Activated gamma-delta T cell treated with Interleukin-2 at 50 U/mL for 16 hours (primary cell): ENCODE measurements around the gene CD22.

Experiments
- DNase-seq: peaks from one replicate; pipeline ENCODE4 v3.0.0-alpha.2; 2020

The CD22 gene

DNA sequence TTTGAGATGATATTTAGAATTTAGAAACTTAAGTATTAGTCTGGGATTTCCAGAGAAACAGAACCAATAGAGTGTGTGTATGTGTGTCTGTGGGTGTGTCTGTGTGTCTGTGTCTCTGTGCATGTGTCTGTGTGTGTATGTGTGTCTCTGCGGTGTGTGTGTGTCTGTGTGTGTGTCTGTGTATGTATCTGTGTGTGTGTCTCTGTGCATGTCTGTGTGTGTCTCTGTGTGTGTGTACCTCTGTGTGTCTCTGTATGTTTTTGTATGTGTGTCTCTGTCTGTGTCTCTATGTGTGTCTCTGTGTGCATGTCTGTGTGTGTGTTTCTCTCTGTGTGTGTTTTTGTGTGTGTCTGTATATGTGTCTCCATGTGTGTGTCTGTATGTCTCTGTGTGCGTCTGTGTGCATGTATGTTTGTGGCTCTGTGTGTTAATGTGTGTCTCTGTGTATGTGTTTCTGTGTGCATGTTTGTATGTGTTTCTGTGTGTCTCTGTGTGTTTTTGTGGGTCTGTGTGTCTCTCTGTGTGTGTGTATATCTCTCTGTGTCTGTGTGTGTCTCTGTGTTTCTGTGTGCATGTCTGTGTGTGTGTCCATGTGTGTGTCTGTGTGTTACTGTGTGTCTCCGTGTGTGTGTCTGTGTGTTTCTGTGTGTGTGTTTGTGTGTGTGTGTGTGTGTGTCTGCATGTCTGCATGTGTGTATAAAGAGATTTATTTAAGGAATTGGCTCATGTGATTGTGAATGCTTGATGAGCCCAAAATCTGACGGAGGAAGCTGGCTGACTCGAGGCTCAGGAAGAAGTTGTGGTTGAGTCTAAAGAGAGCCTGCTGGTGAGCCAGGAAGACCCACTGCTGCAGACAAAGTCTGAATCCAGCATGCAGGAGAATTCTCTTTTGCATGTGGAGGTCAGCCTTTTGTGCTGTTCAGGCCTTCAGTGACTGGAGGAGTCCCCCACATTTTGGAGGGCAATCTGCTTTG is 64.0 kb downstream of the CD22 start:
- no peak for DNase-seq

DNA sequence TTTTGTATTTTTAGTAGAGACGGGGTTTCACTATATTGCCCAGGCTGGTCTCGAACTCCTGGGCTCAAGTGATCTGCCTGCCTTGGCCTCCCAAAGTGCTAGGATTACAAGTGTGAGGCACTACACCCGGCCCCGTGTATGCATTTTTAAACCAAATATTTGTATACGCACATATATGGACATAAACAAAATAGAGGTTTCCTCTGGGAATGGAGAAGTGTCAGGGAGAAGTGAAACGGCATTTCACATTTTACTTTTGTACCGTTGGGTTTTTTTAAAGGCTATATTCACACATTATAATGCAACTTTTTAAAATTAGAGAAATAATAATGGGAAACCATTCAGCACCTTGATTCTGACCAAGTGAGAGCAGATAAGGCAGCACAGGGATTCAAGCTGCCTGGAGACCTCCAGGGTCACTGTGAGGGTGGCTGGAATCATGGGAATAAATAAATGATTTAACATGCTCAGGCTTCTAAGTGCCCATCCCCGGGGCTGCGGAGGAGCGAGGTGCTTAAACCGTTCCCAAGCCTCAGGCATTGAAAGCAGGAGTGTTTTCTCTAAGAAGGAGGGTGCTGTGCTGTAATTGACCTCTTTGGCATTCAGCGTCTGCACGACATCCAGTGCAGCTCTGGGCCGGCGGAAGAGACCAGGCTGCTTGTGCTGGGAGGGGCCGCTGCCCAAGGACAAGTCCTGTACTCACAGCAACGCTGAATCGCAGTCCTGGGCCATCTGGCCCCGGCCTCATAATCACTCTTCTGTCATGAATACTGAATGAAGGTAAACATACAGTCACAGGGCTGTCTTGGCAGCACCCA is 66.6 kb downstream of the CD22 start:
- DNase-seq: no peak

DNA sequence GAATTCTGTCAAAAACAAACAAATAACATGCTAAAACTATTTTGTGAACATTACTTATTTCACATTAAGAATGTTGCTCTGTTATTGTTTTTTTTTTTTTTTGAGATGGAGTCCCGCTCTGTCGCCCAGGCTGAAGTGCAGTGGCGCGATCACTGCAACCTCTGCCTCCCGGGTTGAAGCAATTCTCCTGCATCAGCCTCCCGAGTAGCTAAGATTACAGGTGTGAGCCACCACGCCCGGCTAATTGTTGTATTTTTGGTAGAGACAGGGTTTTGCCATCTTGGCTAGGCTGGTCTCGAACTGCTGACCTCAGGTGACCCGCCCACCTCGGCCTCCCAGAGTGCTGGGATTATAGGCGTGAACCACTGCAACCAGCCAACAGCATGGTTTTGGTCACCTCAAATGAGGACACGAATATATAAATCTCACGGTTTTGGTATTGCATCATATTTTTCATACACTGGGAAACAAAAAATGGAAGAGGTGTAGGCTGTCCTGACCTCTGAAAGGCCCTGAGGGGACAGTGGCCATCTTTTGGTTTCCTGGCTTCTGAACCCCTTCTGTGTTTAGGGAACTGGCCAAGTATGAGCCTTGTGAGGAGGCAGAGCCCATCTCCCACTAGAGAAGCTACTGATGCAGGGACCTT is 67.4 kb downstream of the CD22 start:
- DNase-seq: no peak
